ENCODE data around the gene A2M.

A2M gene

GRCh38 chr12:9064815-9065606 is 50.7 kb downstream of the A2M start:
- H3K27ac ChIP-seq, result peak overlapping the region; percentile 47
- no peak for TF ChIP-seq CTCF (conservative IDR thresholded peaks at IDR 0.05; ENCODE audit: low read depth)
- POLR2A ChIA-PET (ENCODE audit: low non-redundant PET), result interaction anchor here (0.6 kb wide), 1 partner anchor 277 kb away, joined by 3 read pairs; no protein-coding TSS in a partner anchor
- DNase-seq (ENCODE audit: low spot score), result peak; percentile 79
- CTCF ChIA-PET, result interaction anchor here (0.6 to 0.9 kb wide), 2 partner anchors 314 to 520 kb away, joined by 3 to 4 read pairs; no protein-coding TSS in a partner anchor

- CTCF ChIA-PET, result interaction anchor here (0.6 to 1.2 kb wide), 4 partner anchors 15 to 520 kb away, joined by 4 to 6 read pairs (median 4); no protein-coding TSS in a partner anchor
- TF ChIP-seq CTCF (conservative IDR thresholded peaks at IDR 0.05; ENCODE audit: low read depth), result peak; percentile 34
- POLR2A ChIA-PET (ENCODE audit: low non-redundant PET), result interaction anchor here (0.6 kb wide), 1 partner anchor 1609 kb away, joined by 3 read pairs; no protein-coding TSS in a partner anchor
- DNase-seq (ENCODE audit: low spot score), result peak; percentile 47
- H3K27ac ChIP-seq, result peak overlapping the region; percentile 47
Observed at GRCh38 chr12:9064201-9064814, 51.4 kb downstream of the A2M start.

- no peak overlapping the region for H3K27ac ChIP-seq
- CTCF ChIA-PET, result interaction anchor here (0.5 kb wide), 1 partner anchor 1007 kb away, joined by 3 read pairs; no protein-coding TSS in a partner anchor
- TF ChIP-seq CTCF (conservative IDR thresholded peaks at IDR 0.05; ENCODE audit: low read depth), result no peak
- POLR2A ChIA-PET (ENCODE audit: low non-redundant PET), result no interaction called here
- DNase-seq (ENCODE audit: low spot score), result no peak
Observed at GRCh38 chr12:9052610-9053009, 63.1 kb downstream of the A2M start.

- TF ChIP-seq CTCF (conservative IDR thresholded peaks at IDR 0.05; ENCODE audit: low read depth), result no peak
- ChIA-PET CTCF (interaction anchor here (0.6 to 2.2 kb wide), 2 partner anchors 26 to 394 kb away, joined by 4 to 12 read pairs; no protein-coding TSS in a partner anchor), POLR2A (ENCODE audit: low non-redundant PET) (no interaction called here)
- no peak overlapping the region for H3K27ac ChIP-seq
- no peak for DNase-seq (ENCODE audit: low spot score)
Observed at GRCh38 chr12:9051158-9051550, 64.6 kb downstream of the A2M start.

GRCh38 chr12:9050521-9051157 is 65.1 kb downstream of the A2M start:
- no peak for DNase-seq (ENCODE audit: low spot score)
- CTCF ChIA-PET, result interaction anchor here (0.6 to 2.2 kb wide), 8 partner anchors 9 to 506 kb away, joined by 3 to 15 read pairs (median 4); no protein-coding TSS in a partner anchor
- no peak overlapping the region for H3K27ac ChIP-seq
- POLR2A ChIA-PET (ENCODE audit: low non-redundant PET), result no interaction called here
- no peak for TF ChIP-seq CTCF (conservative IDR thresholded peaks at IDR 0.05; ENCODE audit: low read depth)

DNA sequence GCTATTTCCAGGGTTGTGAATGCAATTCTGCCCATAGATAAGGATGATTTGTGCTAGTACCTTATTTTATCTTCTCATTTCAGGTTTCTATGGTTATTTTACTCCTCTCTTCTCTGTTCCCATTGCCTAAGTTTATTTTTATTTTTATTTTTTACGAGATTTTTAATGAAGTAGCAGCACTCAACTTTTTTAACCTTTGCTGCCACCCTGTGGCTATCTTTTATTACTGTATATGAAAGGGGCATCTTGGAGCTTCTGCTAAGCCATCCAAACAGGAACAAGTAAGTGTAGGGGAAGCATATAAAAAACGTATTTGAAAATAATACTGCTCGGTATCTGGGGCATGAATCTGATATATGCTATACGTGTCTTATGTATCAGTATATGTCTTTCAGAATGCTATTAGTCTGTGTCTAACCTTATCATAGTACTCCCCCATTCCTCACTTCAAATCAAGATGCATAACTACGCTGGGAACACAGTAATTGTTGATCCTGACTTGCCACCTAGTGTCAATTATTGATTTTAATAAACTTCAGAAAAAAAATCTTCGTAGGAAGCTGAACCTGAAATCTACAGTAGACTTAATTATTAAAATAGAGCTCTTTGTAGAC is 66.1 kb downstream of the A2M start:
- peak; percentile 37; the same call in 1 of the 2 replicates for TF ChIP-seq CTCF (conservative IDR thresholded peaks at IDR 0.05; ENCODE audit: low read depth)
- ChIA-PET CTCF (interaction anchor here (0.5 to 2.2 kb wide), 25 partner anchors 8 to 1212 kb away, joined by 3 to 15 read pairs (median 3); no protein-coding TSS in a partner anchor), POLR2A (ENCODE audit: low non-redundant PET) (no interaction called here)
- peak; percentile 29 for DNase-seq (ENCODE audit: low spot score)
- H3K27ac ChIP-seq, result no peak overlapping the region
